HG03103 (cell line): ENCODE data around the gene ZNF135.

ENCODE experiments used
- ATAC-seq: cut with Tn5 transposase; IDR thresholded peaks from one replicate; pipeline ENCODE4 v1.9.1; 2021; ENCODE audit warnings: low read depth; ENCODE audit not compliant: unreplicated experiment

ZNF135 gene

DNA sequence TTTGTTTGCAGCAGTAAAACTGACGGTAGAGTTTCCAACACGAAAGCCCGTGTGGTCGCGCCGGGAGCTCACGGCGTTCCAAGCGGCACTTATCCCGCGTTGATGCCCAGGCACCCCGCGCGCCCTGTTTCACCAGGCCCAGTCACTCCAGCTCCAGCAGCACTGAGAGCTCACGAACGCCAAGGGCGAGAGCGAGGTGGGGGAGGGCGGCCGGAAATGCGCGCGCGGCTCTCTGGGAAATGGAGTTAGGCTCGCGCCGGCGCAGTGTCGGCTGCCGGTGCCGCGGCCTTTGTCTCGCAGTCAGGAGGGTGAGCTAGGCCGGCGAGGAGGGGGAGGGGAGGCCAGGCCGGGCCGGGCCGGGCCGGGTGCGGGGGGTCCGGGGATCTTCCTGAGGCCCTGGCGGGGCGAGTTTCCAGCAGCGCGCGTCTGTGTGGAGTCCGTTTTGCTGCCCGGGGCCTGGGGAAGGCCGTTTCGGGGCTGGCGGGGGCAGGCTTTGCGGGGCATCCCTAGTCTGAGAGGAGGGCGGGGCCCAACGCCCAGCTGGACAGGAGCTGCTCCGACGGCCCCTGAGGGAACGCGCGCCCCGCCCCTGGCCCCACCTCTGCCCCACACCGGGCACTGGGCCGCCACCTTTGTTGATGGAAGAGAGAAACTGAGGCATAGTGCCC, at the start of gene ZNF135:
ZNF135 (plus strand) TSS at position 280 of the 668 bp plus-strand sequence. CDS start 721 bp downstream, outside the sequence.
- ATAC-seq = no peak

- ATAC-seq = no peak
These were observed 49.8 kb upstream of the ZNF135 start for GRCh38 chr19:58009301-58009665.

DNA sequence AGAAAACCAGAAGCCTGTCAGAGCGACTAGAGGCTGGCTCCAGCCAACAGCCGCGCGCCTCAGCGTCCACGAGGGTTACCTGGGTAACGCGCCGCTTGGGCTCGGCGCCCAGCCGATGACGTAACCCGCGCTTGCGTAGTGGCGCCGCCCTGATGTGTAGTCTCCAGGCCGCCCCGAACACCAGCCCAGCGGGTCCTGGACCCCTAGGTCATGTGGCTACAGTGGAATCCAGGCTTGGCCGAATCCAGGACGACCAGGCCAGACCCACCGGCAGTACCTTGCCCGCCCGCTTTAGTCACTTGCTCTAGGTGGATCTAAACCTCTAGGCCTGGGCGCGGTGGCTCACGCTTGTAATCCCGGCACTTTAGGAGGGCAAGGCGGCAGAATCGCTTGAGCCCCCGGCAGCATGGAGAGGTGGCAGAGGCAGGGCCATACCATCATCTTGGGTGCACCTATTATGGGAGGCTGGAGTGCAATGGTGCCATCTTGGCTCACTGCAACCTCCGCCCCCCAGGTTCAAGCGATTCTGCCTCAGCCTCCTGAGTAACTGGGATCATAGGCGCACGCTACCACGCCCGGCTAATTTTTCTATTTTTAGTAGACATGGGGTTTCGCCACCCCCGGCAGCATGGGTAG, 49.3 kb upstream of the ZNF135 start:
- ATAC-seq = peak; percentile 71

DNA sequence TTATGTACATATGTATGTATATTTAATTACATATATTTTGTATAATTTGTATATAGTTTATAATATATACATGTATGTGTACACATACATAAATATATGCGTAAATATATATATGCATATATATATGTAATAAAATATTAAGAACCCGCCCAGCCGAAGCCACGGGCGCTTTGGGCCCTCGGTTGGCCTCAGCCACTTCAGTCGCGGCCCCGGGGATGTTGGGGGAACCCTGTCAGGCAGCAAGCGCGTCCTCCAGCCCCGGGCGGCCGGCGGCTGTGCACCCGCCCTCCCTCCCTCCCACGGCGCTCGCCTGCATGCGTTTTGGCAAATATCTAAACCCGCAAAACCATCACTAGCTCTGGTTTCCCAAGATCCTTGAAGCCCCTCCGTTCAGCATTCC, 48.6 kb upstream of the ZNF135 start:
- ATAC-seq = no peak

GRCh38 chr19:58014141-58014540, 44.9 kb upstream of the ZNF135 start:
- ATAC-seq = no peak

GRCh38 chr19:58020129-58020528, 39.0 kb upstream of the ZNF135 start:
- ATAC-seq = no peak

DNA sequence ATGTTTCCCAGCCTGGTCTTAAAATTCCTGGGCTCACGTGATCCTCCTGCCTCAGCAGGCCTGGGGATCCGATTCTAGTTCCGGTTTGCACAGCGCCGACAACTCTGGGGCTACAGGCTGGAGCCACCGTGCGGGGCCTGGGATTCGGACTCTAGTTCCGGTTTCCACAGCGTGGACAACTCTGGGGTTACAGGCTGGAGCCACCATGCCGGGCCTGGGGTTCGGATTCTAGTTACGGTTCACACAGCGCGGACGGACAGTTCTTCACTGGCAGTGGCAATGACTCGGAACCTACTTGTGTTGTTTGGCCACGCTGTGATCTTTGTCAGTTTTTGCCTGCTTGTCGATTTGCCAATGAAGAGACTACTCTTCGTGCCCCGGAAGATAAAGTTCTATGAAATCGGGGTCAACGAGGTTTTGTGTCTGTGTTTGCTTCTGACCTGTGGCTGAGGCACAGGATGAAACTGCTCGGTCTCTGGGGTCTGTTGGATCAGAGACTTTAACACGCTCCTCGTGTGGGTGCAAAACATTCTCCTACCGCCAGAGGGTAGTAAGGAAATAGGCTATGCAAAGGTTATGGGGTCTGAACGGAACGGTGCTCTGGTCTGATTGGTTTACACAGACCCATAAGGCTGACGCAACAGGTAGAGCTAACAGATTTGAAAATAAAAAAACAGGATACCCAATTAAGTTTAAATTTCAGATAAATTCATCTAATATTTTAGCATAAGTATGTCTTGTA, 37.4 kb upstream of the ZNF135 start:
- no peak for ATAC-seq

GRCh38 chr19:58022283-58022660, 36.8 kb upstream of the ZNF135 start:
- no peak for ATAC-seq

- ATAC-seq = no peak
These were observed 34.4 kb upstream of the ZNF135 start for GRCh38 chr19:58024661-58025060.

DNA sequence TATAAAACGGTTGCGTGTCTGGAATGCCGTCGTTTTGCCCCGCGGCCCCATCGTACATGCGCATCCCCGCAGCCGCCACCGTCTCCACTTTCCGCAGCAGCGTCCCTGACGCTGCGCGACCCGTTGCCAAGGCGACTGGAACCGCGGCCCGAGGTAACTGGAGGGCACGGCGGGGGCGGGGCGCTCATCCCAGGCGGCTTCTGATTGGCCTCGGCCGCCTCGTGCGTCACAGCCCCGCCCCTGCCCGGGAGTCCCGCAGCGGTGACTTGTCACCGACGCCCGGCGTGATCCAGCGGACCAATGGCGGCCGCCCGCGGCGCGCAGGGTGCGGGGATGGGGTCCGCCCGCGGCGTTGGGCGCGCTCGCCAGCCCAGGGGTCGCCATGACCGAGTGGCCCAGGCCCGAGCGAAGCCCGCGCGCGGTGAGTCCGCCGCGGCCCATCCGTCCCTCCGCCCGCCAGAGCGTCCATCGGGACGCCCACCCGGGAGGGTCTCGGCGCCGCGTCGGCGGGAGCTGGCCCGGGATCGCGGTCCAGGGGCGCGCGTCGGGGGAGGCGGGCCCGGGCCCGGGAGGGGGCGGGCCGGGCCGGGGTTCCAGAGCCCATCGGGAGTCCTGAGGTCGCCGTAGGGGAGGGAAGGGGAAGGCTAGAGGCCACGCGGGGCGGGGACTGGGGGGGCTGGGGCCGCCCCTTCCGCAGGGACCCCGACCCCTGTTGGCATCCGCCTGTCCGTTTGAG, 25.2 kb upstream of the ZNF135 start, which contains the start of gene ZSCAN1:
ZSCAN1 (plus strand) TSS at position 285 of the 736 bp plus-strand sequence. CDS start 3,812 bp downstream, outside the sequence.
- ATAC-seq = no peak

- no peak for ATAC-seq
These were observed 24.6 kb upstream of the ZNF135 start for GRCh38 chr19:58034477-58034793.

GRCh38 chr19:58035863-58036262, 23.2 kb upstream of the ZNF135 start:
- ATAC-seq = no peak

- ATAC-seq = no peak
These were observed 21.0 kb upstream of the ZNF135 start for GRCh38 chr19:58037927-58038687.

DNA sequence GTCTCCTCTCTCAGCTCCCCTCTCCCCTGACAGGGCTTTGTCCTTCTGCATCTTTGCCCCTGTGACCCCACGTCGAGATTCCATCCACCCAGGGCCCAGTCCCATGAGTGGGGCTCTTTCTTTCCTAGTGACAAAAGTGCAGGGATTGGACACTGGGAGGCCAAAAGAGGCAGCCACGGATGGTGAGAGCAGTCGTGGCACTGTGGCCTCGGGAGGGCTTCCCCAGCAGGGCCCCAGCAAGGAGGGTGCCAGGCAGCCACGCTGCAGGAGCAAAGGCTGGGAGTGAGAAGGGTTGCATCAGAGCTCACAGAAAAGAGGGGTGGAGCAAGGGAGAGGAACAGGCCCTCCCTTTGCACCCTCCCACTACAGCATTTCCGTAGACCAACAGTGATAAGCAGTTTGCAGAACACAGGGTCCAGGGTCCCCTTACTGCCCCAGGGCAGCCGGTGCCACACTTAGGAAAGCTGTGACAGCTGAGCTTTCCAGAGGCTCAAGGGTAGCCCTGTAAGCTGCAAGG, 20.3 kb upstream of the ZNF135 start:
- ATAC-seq = no peak

- ATAC-seq = no peak
These were observed 18.1 kb upstream of the ZNF135 start for GRCh38 chr19:58040751-58041525.

GRCh38 chr19:58042495-58043340, 16.4 kb upstream of the ZNF135 start:
- no peak for ATAC-seq

DNA sequence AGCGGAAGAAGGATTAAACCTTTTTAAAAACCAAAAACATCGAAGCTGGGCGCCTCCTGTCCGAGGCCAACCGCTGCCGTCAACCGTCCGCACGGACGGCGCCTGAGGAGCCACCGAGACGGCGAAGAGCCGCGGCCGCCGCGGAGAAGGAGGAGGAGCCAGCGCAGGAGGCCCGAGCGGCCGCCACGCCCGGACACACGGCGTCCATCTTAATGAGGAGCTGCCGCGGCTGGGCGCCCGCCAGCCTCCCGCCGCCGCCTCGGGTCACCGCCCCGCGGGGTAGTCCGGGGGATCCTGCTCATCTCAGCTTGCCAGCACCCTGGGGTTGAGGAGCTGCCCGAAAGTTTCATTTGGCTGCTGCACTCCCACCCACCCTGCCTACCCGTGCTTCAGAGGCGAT, 14.7 kb upstream of the ZNF135 start:
- ATAC-seq = no peak

DNA sequence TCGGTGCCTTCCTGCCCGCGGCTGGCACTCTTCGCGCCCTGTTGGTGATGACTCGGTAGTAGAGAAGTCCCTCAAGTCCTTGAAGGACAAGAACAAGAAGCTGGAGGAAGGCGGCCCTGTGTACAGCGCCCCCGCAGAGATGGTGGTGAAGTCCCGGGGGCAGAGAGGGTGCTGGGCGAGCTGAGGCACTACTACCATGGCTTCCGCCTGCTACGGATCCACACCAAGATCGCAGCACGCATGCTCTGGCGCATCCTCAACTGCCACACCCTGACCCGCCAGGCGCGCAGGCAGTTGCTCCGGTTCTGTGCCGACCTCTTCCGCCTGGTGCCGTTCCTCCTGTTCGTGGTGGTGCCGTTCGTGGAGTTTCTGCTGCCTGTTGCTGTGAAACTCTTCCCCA, 14.2 kb upstream of the ZNF135 start:
- no peak for ATAC-seq
